Right lobe of liver (tissue), 6 donors: ENCODE results near the gene TICAM2. TPM values are rescaled to one million over a fixed set of nuclear protein-coding genes. Genes with fewer than 3 reads are reported as not detected.
A peak's percentile ranks its signal among the peaks of the same experiment; 100 is the strongest.

Experiments used
- ATAC-seq, 4 donors: fragments of 200-7000 bp; cut with Tn5 transposase; one replicate each; pipeline ENCODE4 v1.9.1; 2020; ENCODE audit warnings: mild to moderate bottlenecking in 4 of 4, moderate library complexity in 4 of 4
- DNase-seq, 3 donors: peaks; one replicate each; pipeline ENCODE4 v3.0.0-alpha.2; 2020
- H3K27ac ChIP-seq, 3 donors: fragments of 200-600 bp; one replicate each; pipeline ENCODE4 v1.8.0; 2022
- H3K27me3 ChIP-seq, 2 donors: fragments of 200-600 bp; one replicate each; pipeline ENCODE4 v1.8.0; 2022
- H3K36me3 ChIP-seq, 4 donors: fragments of 200-600 bp; sonication (generic) in 1 of 4; one replicate each; pipeline versions ENCODE4 v1.5.1 to v1.8.0; 2017 to 2022; ENCODE audit warnings: control low read depth in 1 of 4
- H3K4me1 ChIP-seq, 4 donors: fragments of 200-600 bp; sonication (generic) in 1 of 4; one replicate each; pipeline versions ENCODE4 v1.5.1 to v1.8.0; 2017 to 2022; ENCODE audit warnings: control low read depth in 1 of 4
- H3K4me3 ChIP-seq, 3 donors: fragments of 200-600 bp; one replicate each; pipeline ENCODE4 v1.8.0; 2022
- H3K9me3 ChIP-seq, 4 donors: fragments of 200-600 bp; sonication (generic) in 1 of 4; one replicate each; pipeline versions ENCODE4 v1.5.1 to v1.8.0; 2017 to 2022; ENCODE audit warnings: control low read depth in 1 of 4
- CTCF ChIP-seq, 4 donors: fragments of 200-600 bp in 3 of 4; fragments of 450-650 bp in 1 of 4; IDR thresholded peaks; one replicate each; pipeline versions ENCODE4 v1.5.1 to v1.8.0; 2016 to 2022; ENCODE audit warnings: antibody characterized with exemption in 4 of 4, mild to moderate bottlenecking in 2 of 4
- POLR2A ChIP-seq: fragments of 450-650 bp; IDR thresholded peaks from one replicate; pipeline ENCODE4 v1.6.1; 2017; ENCODE audit warnings: antibody characterized with exemption, mild to moderate bottlenecking
- WGBS: methylation state at CpG from one replicate; pipeline ENCODE4 v1.1.6; 2018; ENCODE audit warnings: low coverage, low lambda C conversion rate; ENCODE audit not compliant: insufficient coverage; ENCODE audit errors: missing lambda C conversion rate; 5-methylcytosine and 5-hydroxymethylcytosine counted together
- intact Hi-C, 2 donors: fragments of 100-400 bp; cut with DNase I; formaldehyde crosslinking; loops; one replicate each; pipeline versions ENCODE4 v1.11.2 to v1.14.1; 2022
- total RNA-seq, 6 experiments: library from RNA; depleted of rRNA in 2 of 6; stranded (reverse); fragments of >200 nt in 2 of 6; fragmentation: NEBNext Ultra II Directional in 3 of 6; extraction: Animal tissue kit (Norgen Biotek cat#: 25700) in 3 of 6; gene quantifications; one replicate each; pipeline versions ENCODE4 v1.1.0 to v1.2.4, GENCODE V29; 2016 to 2023
- donor health status: DM: no; HTN: yes; CAD: no.
- donor health status: DM: no; HTN: no; CAD: no.
- donor health status: DM: no; HTN: no; CAD: no.
- donor health status: DM: no; HTN: yes; CAD: no.
- donor health status: DM: no; HTN: yes; CAD: no.

Gene TICAM2
- total RNA-seq, 6 experiments from 2014 or later, result 0.31 to 2.3 (median 2.1) TPM

GRCh38 chr5:115626445-115626823 is 24.2 kb upstream of the TICAM2 start:
- Histone ChIP-seq H3K4me1 (peaks cover 0 to 22% (median 6%) of the 10 kb centered on the region in 4 donors), H3K4me3 (peak overlapping the region; percentile 42 to 90 (median 86)), H3K9me3 (no peaks in the 10 kb centered on the region), H3K27ac (peak overlapping the region; percentile 65 to 82 (median 81)), H3K36me3 (no peaks in the 10 kb centered on the region), H3K27me3 (no peaks in the 10 kb centered on the region)
- WGBS, result 0% methylated on average over 9 of the region's 9 CpGs
- ATAC-seq (peak; percentile 26 to 54 (median 44)), DNase-seq (no peak)
- intact Hi-C loops, result loop anchor here in 1 of 2 donors (10.0 kb wide), 1 partner anchor 208 kb away; no protein-coding TSS in a partner anchor
- TF ChIP-seq CTCF (IDR thresholded peaks at IDR 0.05), result no peak
- TF ChIP-seq POLR2A, result no peak

GRCh38 chr5:115625579-115626444 is 23.5 kb upstream of the TICAM2 start, which contains the start of gene TMED7:
Gene TMED7 (minus strand): TSS chr5:115626036. CDS start chr5:115625792, 244 bp downstream.
- ATAC-seq (peak; percentile 96 to 99 (median 98)), DNase-seq (peak; percentile 100)
- H3K9me3 ChIP-seq, result no peaks in the 10 kb centered on the region
- intact Hi-C loops, result loop anchor here in 1 of 2 donors (10.0 kb wide), 1 partner anchor 209 kb away; no protein-coding TSS in a partner anchor
- H3K36me3 ChIP-seq, result no peaks in the 10 kb centered on the region
- peaks cover 0 to 22% (median 6%) of the 10 kb centered on the region in 4 donors for H3K4me1 ChIP-seq
- no peaks in the 10 kb centered on the region for H3K27me3 ChIP-seq
- H3K4me3 ChIP-seq, result peak within 1 kb of the TSS; percentile 86 to 92 (median 90)
- WGBS, result 0% methylated on average over 52 of the region's 77 CpGs
- peak within 1 kb of the TSS; percentile 89 to 97 (median 95) for H3K27ac ChIP-seq
- peak in 2 of 4 donors; percentile 14 to 17 for TF ChIP-seq CTCF (IDR thresholded peaks at IDR 0.05)
- peak; percentile 98 for TF ChIP-seq POLR2A

GRCh38 chr5:115624994-115625393 is 22.7 kb upstream of the TICAM2 start:
- ATAC-seq (no peak), DNase-seq (no peak)
- WGBS, result 11% methylated on average over 3 of the region's 3 CpGs
- TF ChIP-seq CTCF (IDR thresholded peaks at IDR 0.05), result no peak
- TF ChIP-seq POLR2A, result no peak
- Histone ChIP-seq H3K27ac (peak overlapping the region; percentile 89 to 97 (median 95)), H3K4me3 (peak overlapping the region; percentile 86 to 92 (median 90)), H3K4me1 (peaks cover 0 to 22% (median 6%) of the 10 kb centered on the region in 4 donors), H3K36me3 (peaks cover 0 to 6% (median 2%) of the 10 kb centered on the region in 4 donors), H3K9me3 (no peaks in the 10 kb centered on the region), H3K27me3 (no peaks in the 10 kb centered on the region)
- intact Hi-C loops, result loop anchor here in 1 of 2 donors (10.0 kb wide), 1 partner anchor 210 kb away; no protein-coding TSS in a partner anchor

- peak overlapping the region in 1 of 3 donors; percentile 97 for H3K27ac ChIP-seq
- ATAC-seq, result no peak
- peaks cover 0 to 22% (median 6%) of the 10 kb centered on the region in 4 donors for H3K4me1 ChIP-seq
- no peaks in the 10 kb centered on the region for H3K9me3 ChIP-seq
- TF ChIP-seq CTCF (IDR thresholded peaks at IDR 0.05), result no peak
- TF ChIP-seq POLR2A, result no peak
- WGBS, result 51% methylated on average over 5 of the region's 5 CpGs
- intact Hi-C loops, result loop anchor here in 1 of 2 donors (10.0 kb wide), 1 partner anchor 211 kb away; no protein-coding TSS in a partner anchor
- H3K36me3 ChIP-seq, result peaks cover 0 to 20% (median 10%) of the 10 kb centered on the region in 4 donors
- no peak for DNase-seq
- H3K4me3 ChIP-seq, result peak overlapping the region; percentile 86 to 92 (median 90)
- no peaks in the 10 kb centered on the region for H3K27me3 ChIP-seq
These were observed 21.4 kb upstream of the TICAM2 start for GRCh38 chr5:115623658-115624057.
